SK-N-MC (cell line): ENCODE results near the gene MPND.

ENCODE experiments used
- EZH2 ChIP-seq: fragments of 200-600 bp; sonication (generic); IDR thresholded peaks from one replicate; pipeline ENCODE4 v1.6.1; 2017; ENCODE audit warnings: antibody characterized with exemption
- FOXP2 ChIP-seq: optimal IDR thresholded peaks from 2 replicates; pipeline ENCODE3; 2011; ENCODE audit warnings: mild to moderate bottlenecking, moderate library complexity; ENCODE audit not compliant: insufficient read depth; ENCODE audit errors: extremely low read length, control extremely low read depth
- POLR2AphosphoS5 ChIP-seq: IDR thresholded peaks from 2 replicates; pipeline ENCODE4 v1.6.1; 2012; ENCODE audit warnings: mild to moderate bottlenecking, low read depth, low read length, borderline replicate concordance

- TF ChIP-seq FOXP2 (no peak), EZH2 (no peak), POLR2AphosphoS5 (no peak)
Observed at GRCh38 chr19:4357095-4357797, 13.9 kb downstream of the MPND start.
